Activated CD4-positive, CD25-positive, alpha-beta regulatory T cell treated with anti-CD3 and anti-CD28 coated beads, Interleukin-2, amount 50 U/mL, for 24 hours (primary cell): ENCODE data around the gene MBD3L4.
A peak's percentile ranks its signal among the peaks of the same experiment; 100 is the strongest.
"Not testable (repeated sequence)": the region's sequence is repeated elsewhere in the genome, so short reads cannot be mapped to it uniquely, and the experiment has no call there.

Experiments
- ATAC-seq, 2 donors: fragments of 150-1000 bp; cut with Tn5 transposase; one replicate each; pipeline ENCODE4 v1.10.0; 2021; ENCODE audit warnings: mild to moderate bottlenecking in 1 of 2, moderate library complexity in 1 of 2

MBD3L4 gene

DNA sequence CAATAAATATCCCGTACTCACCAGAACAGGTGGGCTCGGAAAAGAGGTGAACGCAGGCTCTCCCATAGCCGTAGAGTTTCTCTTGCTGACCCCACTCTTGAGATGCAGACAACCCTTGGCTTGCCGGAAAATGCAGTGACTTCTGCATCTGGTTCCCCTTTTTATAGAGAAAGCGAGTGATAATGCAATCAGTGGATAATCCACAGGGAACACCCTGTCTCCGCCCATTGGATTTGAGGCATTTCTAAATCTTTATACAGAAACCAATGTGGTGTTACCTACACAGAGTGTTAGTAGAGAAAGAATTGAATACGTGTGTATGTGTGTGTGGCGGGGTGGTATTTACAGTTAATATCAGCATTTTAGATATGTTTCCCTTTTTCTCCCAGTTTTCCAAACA is at the start of gene MBD3L4:
TSS of gene MBD3L4 (minus strand) at position 101 of the 400 bp plus-strand sequence. CDS start at position 66, 35 bp downstream.
- ATAC-seq, result not testable (repeated sequence)

DNA sequence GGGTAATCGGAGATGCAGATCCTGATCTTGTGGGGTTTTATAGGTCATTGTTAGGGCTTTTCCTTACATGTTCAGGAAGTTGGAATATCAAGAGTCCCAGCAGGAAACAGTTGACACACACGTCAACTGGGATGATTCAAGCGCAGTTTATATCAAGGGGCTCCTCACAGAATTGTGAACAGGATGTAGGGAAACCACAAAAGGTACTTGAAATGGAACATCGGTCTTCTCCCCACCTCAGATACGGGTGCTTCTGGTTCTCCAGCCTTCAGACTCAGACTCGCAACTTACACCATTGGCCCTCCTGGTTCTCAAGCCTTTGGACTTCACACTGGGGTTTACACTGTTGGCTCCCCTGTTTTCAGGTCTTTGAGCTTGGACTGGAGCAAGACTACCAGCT is 49.0 kb upstream of the MBD3L4 start:
- no peak for ATAC-seq

DNA sequence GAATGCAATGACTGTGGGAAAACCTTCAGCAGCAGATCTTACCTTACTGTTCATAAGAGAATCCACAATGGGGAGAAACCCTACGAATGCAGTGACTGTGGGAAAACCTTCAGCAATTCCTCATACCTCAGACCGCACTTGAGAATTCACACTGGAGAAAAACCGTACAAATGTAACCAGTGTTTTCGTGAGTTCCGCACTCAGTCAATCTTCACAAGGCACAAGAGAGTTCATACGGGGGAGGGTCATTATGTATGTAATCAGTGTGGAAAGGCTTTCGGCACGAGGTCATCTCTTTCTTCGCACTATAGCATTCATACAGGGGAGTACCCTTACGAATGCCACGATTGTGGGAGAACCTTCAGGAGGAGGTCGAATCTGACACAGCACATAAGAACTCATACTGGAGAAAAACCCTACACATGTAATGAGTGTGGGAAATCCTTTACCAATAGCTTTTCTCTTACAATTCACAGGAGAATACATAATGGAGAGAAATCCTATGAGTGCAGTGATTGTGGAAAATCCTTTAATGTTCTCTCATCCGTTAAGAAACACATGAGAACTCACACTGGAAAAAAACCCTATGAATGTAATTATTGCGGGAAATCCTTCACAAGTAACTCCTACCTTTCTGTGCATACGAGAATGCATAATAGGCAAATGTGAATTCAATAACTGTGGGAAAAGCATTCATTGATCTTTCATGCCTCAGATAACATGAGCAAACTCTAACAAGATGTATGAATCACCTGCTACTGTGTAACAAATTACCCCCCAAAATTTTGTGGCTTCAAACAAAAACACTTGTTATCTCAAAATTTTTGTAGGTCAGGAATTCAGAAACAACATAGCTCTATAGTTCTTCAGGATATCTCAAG is 43.3 kb upstream of the MBD3L4 start:
- ATAC-seq, result no peak

DNA sequence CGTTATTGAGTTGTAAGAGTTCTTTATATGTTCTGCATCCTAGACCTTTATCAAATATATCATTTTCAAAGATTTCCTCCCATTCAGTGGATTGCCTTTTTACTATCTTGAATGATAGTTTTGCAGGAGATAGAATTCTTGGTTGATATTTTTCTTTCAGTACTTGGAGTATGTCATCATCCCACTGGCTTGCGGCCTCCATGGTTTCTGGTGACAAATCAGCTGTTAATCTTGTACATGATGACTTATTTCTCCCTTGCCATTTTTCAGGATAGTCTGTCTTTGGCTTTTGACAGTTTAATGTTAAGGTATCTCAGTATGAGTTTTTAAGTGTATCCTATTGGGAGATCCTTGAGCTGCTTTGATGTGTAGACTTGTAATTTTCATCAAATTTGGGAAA is 38.0 kb upstream of the MBD3L4 start:
- ATAC-seq, result no peak

DNA sequence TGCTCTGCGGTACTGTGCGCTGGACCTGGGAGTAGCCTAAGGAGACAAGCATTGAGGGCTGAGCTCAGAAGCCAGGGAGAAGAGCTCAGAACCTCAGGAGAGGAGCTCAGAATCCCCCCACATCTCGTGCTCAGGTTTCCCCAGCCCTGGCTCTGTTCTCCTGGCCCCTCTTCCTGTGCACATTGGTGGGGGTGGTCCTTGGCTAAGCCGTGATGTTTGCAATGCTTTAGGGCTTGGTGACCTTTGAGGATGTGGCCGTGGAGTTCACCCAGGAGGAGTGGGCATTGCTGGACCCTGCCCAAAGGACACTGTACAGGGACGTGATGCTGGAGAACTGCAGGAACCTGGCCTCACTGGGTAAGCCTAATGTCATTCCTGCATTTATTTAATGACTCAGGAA is 36.2 kb upstream of the MBD3L4 start:
- no peak for ATAC-seq

DNA sequence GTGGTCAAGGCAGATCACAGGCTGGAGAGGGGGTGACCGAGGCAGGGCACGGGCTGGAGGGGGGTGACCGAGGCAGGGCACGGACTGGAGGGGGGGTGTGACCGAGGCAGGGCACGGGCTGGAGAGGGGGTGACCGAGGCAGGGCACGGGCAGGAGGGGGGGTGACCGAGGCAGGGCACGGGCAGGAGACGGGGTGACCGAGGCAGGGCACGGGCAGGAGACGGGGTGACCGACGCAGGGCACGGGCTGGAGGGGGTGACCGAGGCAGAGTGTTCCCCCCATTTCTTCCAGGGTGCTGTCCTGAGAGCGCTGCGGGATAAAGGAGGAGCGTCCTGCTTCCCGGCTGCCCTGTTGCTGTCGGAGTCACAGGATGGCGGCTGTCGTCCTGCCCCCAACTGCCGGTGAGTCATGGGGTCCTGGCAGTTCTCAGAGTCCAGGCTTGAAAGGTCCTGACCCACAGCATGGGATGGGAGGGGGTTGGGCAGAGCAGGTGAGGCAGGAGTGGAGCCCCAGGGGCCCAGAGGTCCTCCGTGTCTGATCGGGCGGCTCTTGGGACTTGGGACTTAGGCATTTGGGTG is 34.8 kb upstream of the MBD3L4 start:
- no peak for ATAC-seq

DNA sequence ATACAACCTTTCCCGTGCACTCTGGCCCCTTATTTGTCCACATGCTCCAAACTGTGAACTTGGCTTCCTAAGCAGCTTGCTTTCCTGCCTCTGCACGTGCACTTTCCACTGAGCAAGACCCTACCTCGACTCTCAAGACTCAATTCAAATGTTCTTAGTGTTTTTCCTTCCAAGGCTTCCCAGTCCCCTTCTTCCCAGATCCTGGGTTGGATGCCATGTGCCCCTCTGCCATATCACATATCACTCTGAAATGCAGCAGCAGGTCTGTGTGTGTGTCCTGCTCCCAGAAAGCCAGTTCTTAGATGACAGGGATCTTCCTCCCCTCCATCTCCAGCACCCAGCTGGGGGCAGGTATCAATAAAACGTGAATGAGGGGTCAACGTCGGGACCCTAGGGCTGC is 32.6 kb upstream of the MBD3L4 start:
- no peak for ATAC-seq

DNA sequence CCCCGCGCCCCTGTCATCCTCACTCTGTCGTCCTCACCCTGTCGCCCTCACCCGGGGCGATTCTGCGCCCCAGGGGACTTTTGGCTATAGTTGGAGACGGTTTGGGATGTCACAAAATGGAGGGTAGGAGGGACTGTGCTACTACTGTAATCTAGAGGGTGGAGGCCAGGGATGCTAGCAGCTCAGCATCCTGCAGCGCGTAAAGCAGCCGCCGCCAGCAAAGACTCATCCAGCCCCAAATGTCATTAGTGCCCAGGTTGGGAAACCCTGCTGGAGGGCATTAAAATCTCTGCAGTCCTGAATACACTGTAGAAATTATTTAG is 29.9 kb upstream of the MBD3L4 start:
- ATAC-seq, result peak in 1 of 2 donors; percentile 11

DNA sequence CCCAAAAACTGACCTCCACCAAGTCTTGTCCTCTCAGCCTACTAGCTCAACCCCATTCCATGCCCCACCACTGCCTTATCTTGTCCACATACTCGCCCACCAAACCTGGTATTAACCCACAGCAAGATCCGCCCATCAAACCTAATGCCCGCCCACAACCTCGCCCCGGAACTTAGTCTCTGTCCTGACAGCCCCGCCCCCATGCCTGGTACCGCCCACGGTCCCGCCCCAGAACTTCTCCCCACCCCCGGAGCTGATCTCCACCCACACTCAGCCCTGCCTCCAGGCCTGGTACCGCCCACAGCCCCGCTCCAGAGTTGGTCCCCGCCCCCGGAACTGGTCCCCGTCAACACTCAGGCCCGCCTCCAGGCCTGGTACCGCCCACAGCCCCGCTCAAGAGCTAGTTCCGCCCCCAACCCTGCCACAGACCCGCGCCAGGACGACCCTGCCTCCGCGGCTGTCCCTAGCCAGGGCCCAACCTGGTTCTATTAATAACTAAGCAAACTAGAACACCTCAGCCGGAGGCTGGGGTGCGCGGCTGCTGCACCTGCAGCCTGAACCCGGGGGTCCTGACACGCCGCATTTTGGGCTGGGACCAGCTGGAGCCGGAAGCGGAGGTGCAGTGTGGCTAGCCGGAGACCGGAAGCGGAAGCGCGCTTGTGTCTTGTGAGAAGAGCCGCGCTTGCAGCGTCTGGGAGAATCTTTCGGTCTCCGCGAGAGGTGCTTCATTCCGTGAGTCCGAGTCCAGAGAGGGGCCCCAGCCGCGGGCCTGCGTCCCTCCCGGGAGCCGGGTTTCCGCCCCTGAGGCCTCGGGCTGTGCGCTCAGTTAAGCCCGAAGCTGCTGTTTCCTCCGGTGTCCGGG is 29.3 kb upstream of the MBD3L4 start, which contains the start of gene ZNF557:
TSS of gene ZNF557 (plus strand) at position 662 of the 862 bp plus-strand sequence. CDS start 5,372 bp downstream, outside the sequence.
- ATAC-seq, result peak; percentile 94 to 96

DNA sequence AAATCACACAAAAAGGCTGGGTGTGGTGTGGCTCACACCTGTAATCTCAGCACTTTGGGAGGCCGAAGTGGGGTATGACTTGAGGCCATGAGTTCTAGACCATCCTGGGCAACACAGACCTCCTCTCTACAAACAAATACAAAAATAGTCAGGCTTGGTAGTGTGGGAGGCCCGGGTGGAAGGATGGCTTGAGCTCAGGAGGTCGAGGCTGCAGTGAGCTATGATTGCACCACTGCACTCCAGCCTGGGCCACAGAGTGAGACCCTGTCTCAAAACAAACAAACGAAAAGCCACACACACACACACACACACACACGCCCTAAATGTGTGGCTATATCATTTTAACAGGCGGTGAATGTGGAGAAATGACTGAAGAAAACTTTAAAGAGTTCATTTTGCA is 28.6 kb upstream of the MBD3L4 start:
- no peak for ATAC-seq

DNA sequence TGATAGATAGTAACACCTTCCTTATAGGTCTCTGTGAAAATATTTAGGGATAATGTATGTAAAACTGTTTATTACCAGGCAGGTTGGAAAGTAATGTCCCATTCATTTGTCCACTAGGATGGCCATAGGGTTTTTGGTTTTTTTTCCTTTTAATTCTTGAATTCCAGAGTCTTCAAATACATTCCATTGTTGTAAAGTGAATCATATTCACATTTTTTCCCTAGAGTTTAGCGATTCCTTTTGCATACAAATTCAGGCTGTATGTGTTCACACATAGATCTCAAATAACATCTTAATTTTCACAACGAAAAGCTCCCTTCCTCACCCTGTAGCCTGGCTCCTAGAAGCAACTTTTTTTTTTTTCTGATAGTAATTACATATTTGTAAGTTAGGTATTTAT is 27.7 kb upstream of the MBD3L4 start:
- no peak for ATAC-seq

DNA sequence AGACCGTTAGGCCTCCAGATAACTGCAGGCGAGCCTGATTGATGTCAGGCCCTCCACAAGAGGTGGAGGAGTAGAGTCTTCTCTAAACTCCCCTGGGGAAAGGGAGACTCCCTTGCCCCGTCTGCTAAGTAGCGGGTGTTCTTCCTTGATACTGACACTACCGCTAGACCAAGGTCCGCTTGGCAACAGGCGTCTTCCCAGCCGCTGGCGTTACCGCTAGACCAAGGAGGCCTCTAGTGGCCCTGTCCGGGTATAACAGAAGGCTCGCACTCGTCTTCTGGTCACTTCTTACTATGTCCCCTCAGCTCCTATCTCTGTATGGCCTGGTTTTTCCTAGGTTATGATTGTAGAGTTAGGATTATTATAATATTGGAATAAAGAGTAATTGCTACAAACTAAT is 27.1 kb upstream of the MBD3L4 start:
- ATAC-seq, result not testable (repeated sequence)

DNA sequence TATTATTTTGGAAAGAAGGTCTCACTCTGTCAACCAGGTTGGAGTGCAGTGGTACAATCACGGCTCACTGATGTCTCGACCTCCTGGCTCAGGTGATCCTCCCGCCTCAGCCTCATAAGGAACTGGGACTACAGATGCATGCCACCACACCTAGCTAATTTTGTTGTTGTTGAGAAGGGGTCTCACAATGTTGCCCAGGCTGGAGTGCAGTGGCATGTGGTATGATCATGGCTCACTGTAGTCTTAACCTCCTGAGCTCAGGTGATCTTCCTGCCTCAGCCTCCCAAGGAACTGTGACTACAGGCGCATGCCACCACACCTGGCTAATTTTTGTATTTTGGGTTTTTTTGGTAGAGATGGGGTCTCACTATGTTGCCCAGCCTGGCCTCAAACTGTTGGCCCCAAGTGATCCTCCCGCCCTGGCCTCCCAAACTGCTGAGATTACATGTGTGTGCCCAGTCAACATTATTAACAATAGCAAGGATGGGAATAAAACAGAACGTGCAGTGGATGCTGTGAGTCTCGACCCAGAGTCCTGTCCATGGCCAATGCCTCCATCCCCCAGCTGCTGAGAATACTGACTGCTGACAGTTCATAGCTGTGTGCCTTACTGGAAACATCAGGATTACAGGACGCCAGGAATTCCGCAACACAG is 23.9 kb upstream of the MBD3L4 start:
- ATAC-seq, result no peak

DNA sequence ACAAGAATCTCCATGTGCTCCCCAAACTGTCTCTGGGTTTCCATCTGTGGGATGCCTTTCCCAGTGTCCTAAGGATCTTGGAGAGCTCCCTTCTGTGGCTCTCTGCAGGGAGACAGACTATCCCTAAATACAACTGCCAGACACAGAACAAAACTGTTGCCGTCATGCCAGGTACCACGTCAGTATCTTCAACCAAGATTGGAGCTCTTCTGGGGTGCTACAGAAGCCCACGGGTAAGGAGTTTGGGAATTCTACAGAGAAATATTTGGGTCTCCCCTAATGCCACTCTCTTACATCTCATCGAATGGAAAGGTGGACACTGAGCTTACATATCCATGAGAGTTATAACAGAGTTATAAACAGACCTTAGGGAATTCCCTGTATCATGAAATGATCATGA is 23.4 kb upstream of the MBD3L4 start:
- ATAC-seq, result no peak

DNA sequence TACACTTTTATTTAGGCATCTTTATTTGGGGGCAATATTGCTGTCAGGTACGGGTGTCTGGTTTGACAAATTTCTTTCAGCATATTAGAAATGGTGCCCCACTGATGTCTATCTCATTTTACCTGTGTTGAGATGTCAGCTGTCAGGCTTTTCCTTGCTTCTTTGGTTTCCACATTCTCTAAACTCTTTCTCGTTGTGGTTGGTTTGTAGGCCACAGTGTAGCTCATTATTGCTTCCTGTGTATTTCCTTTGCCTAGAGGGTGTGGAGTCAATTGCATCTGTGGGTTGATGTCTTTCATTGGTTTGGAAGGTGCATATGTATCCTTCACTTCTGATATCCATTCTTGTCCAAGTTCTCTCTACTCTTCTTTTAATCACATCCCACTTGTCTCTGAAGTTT is 20.0 kb upstream of the MBD3L4 start:
- not testable (repeated sequence) for ATAC-seq

DNA sequence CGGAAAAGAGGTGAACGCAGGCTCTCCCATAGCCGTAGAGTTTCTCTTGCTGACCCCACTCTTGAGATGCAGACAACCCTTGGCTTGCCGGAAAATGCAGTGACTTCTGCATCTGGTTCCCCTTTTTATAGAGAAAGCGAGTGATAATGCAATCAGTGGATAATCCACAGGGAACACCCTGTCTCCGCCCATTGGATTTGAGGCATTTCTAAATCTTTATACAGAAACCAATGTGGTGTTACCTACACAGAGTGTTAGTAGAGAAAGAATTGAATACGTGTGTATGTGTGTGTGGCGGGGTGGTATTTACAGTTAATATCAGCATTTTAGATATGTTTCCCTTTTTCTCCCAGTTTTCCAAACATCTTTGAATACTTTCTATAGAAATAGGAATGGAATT is 18.6 kb upstream of the MBD3L4 start, which contains the start of gene MBD3L3:
TSS of gene MBD3L3 (minus strand) at position 101 of the 400 bp plus-strand sequence. CDS start at position 30, 71 bp downstream.
- not testable (repeated sequence) for ATAC-seq

DNA sequence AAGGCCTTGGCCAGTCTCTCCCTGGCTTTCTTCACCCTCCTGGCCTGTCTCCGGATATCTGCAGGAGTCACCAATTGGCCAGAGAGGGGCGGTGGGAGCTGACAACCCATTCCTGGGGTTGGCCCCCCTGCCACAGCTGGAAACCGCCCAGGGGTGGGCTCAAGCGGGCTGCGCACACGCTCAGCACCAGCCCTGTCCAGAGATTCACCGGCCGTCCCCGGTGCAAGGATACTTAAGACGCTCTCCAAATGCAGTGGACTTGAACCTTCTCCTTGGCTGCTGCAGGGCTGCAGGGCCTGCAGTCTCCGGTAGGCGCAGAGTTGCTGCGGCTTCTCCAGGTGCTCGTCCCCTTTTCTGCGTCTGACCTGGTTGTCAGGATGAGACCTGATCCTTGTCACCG is 16.4 kb upstream of the MBD3L4 start:
- ATAC-seq, result not testable (repeated sequence)

DNA sequence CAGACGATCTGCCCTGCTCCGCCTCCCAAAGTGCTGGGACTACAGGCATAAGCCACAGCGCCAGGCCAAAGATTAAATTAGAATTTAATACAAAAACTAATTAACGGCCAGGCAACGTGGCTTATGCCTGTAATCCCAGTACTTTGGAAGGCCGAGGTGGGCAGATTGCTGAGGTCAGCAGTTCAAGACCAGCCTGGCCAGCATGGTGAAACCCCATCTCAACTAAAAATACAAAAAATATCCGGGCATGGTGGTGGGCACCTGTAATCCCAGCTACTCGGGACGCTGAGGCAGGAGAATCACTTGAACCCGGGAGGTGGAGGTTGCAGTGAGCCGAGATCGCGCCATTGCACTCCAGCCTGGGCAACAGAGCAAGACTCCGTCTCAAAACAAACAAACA is 15.7 kb upstream of the MBD3L4 start:
- not testable (repeated sequence) for ATAC-seq

DNA sequence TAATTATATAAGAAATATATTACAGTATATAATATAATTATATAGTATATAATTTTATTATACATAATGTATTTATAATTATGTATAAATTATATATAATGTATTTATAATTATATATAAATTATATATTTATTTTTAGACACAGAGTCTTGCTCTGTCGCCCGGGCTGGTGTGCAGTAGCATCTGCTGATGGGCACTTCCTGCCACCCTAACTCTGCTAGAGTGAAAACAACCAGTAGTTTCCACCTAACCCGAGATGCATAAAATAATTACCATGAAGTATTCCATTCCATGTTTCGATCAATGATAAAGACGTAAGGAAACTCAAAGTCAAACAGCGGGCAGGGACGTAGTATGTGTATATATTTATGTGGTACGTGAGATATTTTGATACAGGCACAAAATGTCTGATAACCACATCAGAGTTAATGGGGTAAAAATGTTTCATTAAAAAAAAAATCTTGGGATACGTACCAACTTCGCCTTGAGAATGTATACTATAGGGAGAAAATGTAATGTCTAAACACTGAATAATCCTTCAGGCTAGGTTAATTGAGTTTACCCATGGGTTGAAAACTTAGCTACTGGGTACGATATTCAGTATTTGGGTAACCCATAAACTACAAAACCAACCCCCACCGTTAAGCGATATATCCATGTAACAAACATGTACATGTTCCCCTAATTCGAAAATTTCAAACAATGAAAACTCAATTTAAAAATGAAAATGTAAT is 14.8 kb upstream of the MBD3L4 start:
- ATAC-seq, result not testable (repeated sequence)

DNA sequence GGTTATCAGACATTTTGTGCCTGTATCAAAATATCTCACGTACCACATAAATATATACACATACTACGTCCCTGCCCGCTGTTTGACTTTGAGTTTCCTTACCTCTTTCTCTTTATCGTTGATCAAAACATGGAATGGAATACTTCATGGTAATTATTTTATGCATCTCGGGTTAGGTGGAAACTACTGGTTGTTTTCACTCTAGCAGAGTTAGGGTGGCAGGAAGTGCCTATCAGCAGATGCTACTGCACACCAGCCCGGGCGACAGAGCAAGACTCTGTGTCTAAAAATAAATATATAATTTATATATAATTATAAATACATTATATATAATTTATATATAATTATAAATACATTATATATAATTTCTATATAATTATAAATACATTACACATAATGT is 12.9 kb upstream of the MBD3L4 start:
- ATAC-seq, result not testable (repeated sequence)

DNA sequence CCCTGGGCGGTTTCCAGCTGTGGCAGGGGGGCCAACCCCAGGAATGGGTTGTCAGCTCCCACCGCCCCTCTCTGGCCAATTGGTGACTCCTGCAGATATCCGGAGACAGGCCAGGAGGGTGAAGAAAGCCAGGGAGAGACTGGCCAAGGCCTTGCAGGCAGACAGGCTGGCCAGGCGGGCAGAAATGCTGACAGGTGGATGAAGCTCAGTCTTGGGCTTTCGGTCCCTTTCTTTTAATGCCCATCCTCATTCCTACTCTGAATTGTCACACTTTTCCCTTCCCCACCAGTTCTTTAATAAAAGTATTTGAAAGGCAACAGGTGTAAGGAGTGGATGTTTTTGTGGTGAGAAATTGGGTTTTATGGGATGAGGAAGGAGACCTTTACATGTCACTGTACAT is 11.4 kb upstream of the MBD3L4 start:
- not testable (repeated sequence) for ATAC-seq

DNA sequence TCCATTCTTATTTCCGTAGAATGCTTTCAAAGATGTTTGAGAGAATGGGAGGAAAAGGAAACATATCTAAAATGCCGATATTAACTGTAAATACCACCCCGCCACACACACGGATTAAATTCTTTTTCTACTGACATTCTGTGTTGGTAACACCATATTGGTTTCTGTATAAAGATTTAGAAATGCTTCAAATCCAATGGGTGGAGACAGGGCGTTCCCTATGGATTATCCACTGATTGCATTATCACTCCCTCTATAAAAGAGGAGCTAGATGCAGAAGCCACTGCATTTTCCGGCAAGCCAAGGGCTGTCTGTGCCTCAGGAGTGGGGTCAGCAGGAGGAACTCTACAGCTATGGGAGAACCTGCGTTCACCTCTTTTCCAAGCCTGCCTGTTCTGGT is 9.0 kb upstream of the MBD3L4 start, which contains the start of gene MBD3L2:
TSS of gene MBD3L2 (plus strand) at position 301 of the 400 bp plus-strand sequence. CDS start at position 354, 53 bp downstream.
- not testable (repeated sequence) for ATAC-seq
